HepG2 (cell line): ENCODE results near the gene FAM111B. TPM values are rescaled to one million over a fixed set of nuclear protein-coding genes. Genes with fewer than 3 reads are reported as not detected.
A peak's percentile ranks its signal among the peaks of the same experiment; 100 is the strongest.

Source experiments
- ATAC-seq: fragments of 200-7000 bp; cut with Tn5 transposase; 3 replicates; pipeline ENCODE4 v1.9.1; 2020; ENCODE audit warnings: mild to moderate bottlenecking, moderate library complexity
- BruUV-seq: library from RNA; stranded (reverse); fragments of 400-500 nt; replicated peaks from 2 replicates; lab custom pipeline; 2021; lab: Mats Ljungman, UMichigan
- CTCF ChIA-PET: fragments of 300-600 bp; formaldehyde crosslinking; extraction: SDS; loops from one replicate; lab custom pipeline; 2021; ENCODE audit warnings: low total read pairs, inconsistent platforms, low intra/inter-chr PET ratio; lab: Yijun Ruan, JAX
- POLR2A ChIA-PET: fragments of 350-600 bp; sonication (Branson Sonifier 250); formaldehyde crosslinking; loops from one replicate; lab custom pipeline; 2020; ENCODE audit warnings: antibody characterized with exemption, inconsistent platforms; lab: Yijun Ruan, JAX
- DNase-seq: peaks from one replicate; pipeline ENCODE4 v3.0.0-alpha.2; 2015; ENCODE audit warnings: low spot score
- FAIRE-seq: peaks from 3 replicates; lab custom pipeline; 2011; peaks lifted over from hg19 to GRCh38; lab: Jason Lieb, UNC
- H2AFZ ChIP-seq: one replicate; pipeline ENCODE4 v1.6.1; 2011; ENCODE audit warnings: low read length, inconsistent platforms
- H3K27ac ChIP-seq: fragments of 300-600 bp; 3 replicates; pipeline ENCODE4 v1.8.0; 2011; ENCODE audit warnings: mixed run types, mild to moderate bottlenecking, mixed read lengths, low read length, inconsistent platforms; ENCODE audit not compliant: insufficient read depth; ENCODE audit errors: extremely low read length
- H3K27me3 ChIP-seq, 2 experiments: fragments of 200-600 bp in 1 of 2; 2 replicates in 1 of 2; 3 replicates in 1 of 2; pipeline versions ENCODE4 v1.6.0 to v1.8.0; 2011; ENCODE audit warnings: low read length in 2 of 2, mild to moderate bottlenecking in 2 of 2, moderate library complexity in 2 of 2, inconsistent platforms in 1 of 2; ENCODE audit not compliant: insufficient read depth in 2 of 2, control insufficient read depth in 1 of 2
- H3K36me3 ChIP-seq, 2 experiments: fragments of 200-600 bp in 1 of 2; replicated peaks in 1 of 2; 2 replicates in 1 of 2; 3 replicates in 1 of 2; pipeline versions ENCODE4 v1.5.1 to v1.8.0; 2011; ENCODE audit warnings: low read length in 2 of 2, inconsistent platforms in 1 of 2; ENCODE audit not compliant: insufficient read depth in 2 of 2, control insufficient read depth in 1 of 2
- H3K4me1 ChIP-seq: 2 replicates; pipeline ENCODE4 v1.5.1; 2012; ENCODE audit warnings: low read length, inconsistent platforms; ENCODE audit not compliant: insufficient read depth
- H3K4me2 ChIP-seq: 2 replicates; pipeline ENCODE4 v1.6.0; 2011; ENCODE audit warnings: low read depth, low read length, inconsistent platforms
- H3K4me3 ChIP-seq, 3 experiments: fragments of 200-600 bp in 1 of 3; sonication (generic), shearing (Covaris generic) in 1 of 3; replicated peaks in 1 of 3; 2 replicates each; pipeline ENCODE4 v1.5.1; 2011 to 2016; ENCODE audit warnings: low read length in 3 of 3, inconsistent platforms in 2 of 3, low read depth in 2 of 3, mild to moderate bottlenecking in 2 of 3, control low read depth in 1 of 3, mixed read lengths in 1 of 3; ENCODE audit not compliant: insufficient read depth in 1 of 3
- H3K79me2 ChIP-seq: one replicate; pipeline ENCODE4 v1.6.1; 2011; ENCODE audit warnings: low read length, inconsistent platforms; ENCODE audit not compliant: insufficient read depth
- H3K9ac ChIP-seq: 2 replicates; pipeline ENCODE4 v1.6.0; 2011; ENCODE audit warnings: mild to moderate bottlenecking, low read depth, low read length, inconsistent platforms; ENCODE audit not compliant: insufficient read depth
- H3K9me3 ChIP-seq: 2 replicates; pipeline ENCODE4 v1.5.1; 2012; ENCODE audit warnings: mild to moderate bottlenecking, low read length
- H4K20me1 ChIP-seq: 2 replicates; pipeline ENCODE4 v1.6.0; 2011; ENCODE audit warnings: inconsistent platforms, mild to moderate bottlenecking, low read length, moderate library complexity; ENCODE audit not compliant: insufficient read depth
- AHR ChIP-seq: IDR thresholded peaks from 2 replicates; pipeline ENCODE4 v1.6.1; 2018; ENCODE audit warnings: missing genetic modification reagents, missing compliant biosample characterization
- RBM39 ChIP-seq: fragments of 200-400 bp; formaldehyde crosslinking; IDR thresholded peaks from one replicate; pipeline ENCODE4 v1.6.1; 2018; ENCODE audit warnings: antibody characterized with exemption, mild to moderate bottlenecking, low read depth, low read length; ENCODE audit not compliant: poor library complexity, severe bottlenecking
- STAG1 ChIP-seq: sonication (generic); formaldehyde crosslinking; IDR thresholded peaks from 2 replicates; pipeline ENCODE4 v1.4.0; 2020; ENCODE audit warnings: missing genetic modification reagents
- YEATS4 ChIP-seq: sonication (generic); formaldehyde crosslinking; IDR thresholded peaks from 2 replicates; pipeline ENCODE4 v1.4.0; 2020; ENCODE audit warnings: missing genetic modification reagents, borderline replicate concordance
- ZNF253 ChIP-seq: sonication (generic); formaldehyde crosslinking; IDR thresholded peaks from 2 replicates; pipeline ENCODE4 v1.8.0; 2022; ENCODE audit warnings: mild to moderate bottlenecking, missing genetic modification reagents, borderline replicate concordance
- ZNF343 ChIP-seq: sonication (generic); formaldehyde crosslinking; IDR thresholded peaks from 2 replicates; pipeline ENCODE4 v1.4.0; 2020; ENCODE audit warnings: mild to moderate bottlenecking, missing genetic modification reagents
- ZNF563 ChIP-seq: sonication (generic); formaldehyde crosslinking; IDR thresholded peaks from 2 replicates; pipeline ENCODE4 v1.8.0; 2022; ENCODE audit warnings: mild to moderate bottlenecking, moderate library complexity, missing genetic modification reagents
- ZNF577 ChIP-seq: sonication (generic); formaldehyde crosslinking; IDR thresholded peaks from 2 replicates; pipeline ENCODE4 v1.4.0; 2020; ENCODE audit warnings: mild to moderate bottlenecking, low read depth, missing genetic modification reagents, borderline replicate concordance
- ZNF746 ChIP-seq: sonication (generic); formaldehyde crosslinking; IDR thresholded peaks from 2 replicates; pipeline ENCODE4 v1.8.0; 2022; ENCODE audit warnings: mild to moderate bottlenecking, missing genetic modification reagents
- WGBS: methylation state at CpG from one replicate; pipeline ENCODE4 v1.1.6; 2017; ENCODE audit warnings: low lambda C conversion rate; 5-methylcytosine and 5-hydroxymethylcytosine counted together
- in situ Hi-C: cut with HindIII; loops from 2 replicates; pipeline ENCODE4 v1.10.0; 2017; ENCODE audit warnings: low pct_unique_long_range_greater_than_20kb; ENCODE audit not compliant: extremely low pct_ligation_motif_present
- intact Hi-C: fragments of 100-400 bp; cut with micrococcal nuclease; formaldehyde crosslinking; loops from one replicate; pipeline ENCODE4 v1.10.0; 2022; ENCODE audit not compliant: unreplicated experiment
- polyA plus RNA-seq, 8 experiments: library from polyadenylated mRNA; depleted of rRNA in 3 of 8; stranded (reverse) in 7 of 8; unstranded in 1 of 8; fragments of >200 nt; fragmentation: Illumina TruSeq in 4 of 8; extraction: Trizol in 4 of 8; gene quantifications; 2 replicates each; pipeline versions ENCODE4 v1.2.1 to v1.2.3, GENCODE V29; 2011 to 2016; ENCODE audit warnings: low read depth in 4 of 8, missing spikeins in 1 of 8, mixed read lengths in 1 of 8; ENCODE audit not compliant: insufficient read depth in 1 of 8
- total RNA-seq, 5 experiments: library from RNA; depleted of rRNA; stranded (reverse); fragments of >200 nt; fragmentation: Illumina TruSeq; extraction: Trizol; gene quantifications; 2 replicates each; pipeline ENCODE4 v1.2.3, GENCODE V29; 2016; ENCODE audit warnings: low read depth in 1 of 5
- TF ChIP-seq, protein P1 (sequence below): sonication (generic); formaldehyde crosslinking; IDR thresholded peaks from 2 replicates; pipeline ENCODE4 v1.4.0; 2020; ENCODE audit warnings: missing genetic modification reagents
- TF ChIP-seq, protein P2 (sequence below): sonication (generic); formaldehyde crosslinking; IDR thresholded peaks from 2 replicates; pipeline ENCODE4 v1.4.0; 2020; ENCODE audit warnings: missing genetic modification reagents, borderline replicate concordance

FAM111B gene
- total and polyA plus RNA-seq, 2 of the 13 experiments (the other 11 are each of a cell fraction or from before 2014, with no cell fraction given) = 1.6 to 28.2 TPM

- peak; percentile 47; the same call in 1 of the 2 replicates for TF ChIP-seq YEATS4 (CRISPR knock-in tag)
- peak; percentile 95 for TF ChIP-seq STAG1 (CRISPR knock-in tag)
- 0 out of 2 replicates have a peak, but pooled peaks have one; percentile 38 for TF ChIP-seq ZNF343
- no peak for TF ChIP-seq AHR (CRISPR knock-in tag)
- peak; percentile 59 for TF ChIP-seq RBM39
Measured at GRCh38 chr11:59171508-59172322, 64.7 kb downstream of the FAM111B start, which contains the start of gene DTX4 (continued).

DNA sequence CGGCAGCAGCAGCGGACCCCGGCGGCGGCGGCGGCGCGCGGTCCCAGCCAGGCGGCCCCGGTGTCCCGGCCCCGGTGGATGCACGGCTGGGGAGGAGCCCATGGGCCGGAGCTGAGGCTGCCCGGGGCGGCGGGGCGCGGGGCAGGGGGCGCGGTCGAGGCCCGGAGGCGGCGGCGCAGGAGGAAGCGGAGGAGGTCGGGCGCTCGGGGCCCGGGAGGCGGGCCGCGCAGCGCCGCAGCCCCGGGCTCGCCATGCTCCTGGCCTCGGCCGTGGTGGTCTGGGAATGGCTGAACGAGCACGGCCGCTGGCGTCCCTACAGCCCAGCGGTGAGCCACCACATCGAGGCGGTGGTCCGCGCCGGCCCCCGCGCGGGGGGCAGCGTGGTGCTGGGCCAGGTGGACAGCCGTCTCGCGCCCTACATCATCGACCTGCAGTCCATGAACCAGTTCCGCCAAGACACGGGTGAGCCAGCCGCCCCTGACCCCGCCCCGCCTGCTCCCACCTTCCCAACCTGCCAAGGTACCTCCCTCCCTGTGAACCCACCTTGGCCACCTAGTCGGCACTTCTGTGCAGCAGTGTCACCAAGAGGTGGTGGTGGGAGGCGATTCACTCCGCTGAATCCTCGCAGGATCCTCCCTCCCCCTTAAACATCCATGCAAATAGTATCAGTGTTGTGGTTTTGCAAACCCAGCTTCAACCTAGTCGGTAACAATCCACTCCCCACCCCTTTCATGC is 65.5 kb downstream of the FAM111B start:
- H3K27ac ChIP-seq = no peak overlapping the region
- ChIA-PET CTCF (interaction anchor here (1.6 to 3.7 kb wide), 7 partner anchors 10 to 257 kb away, joined by 3 to 77 read pairs (median 16); no protein-coding TSS in a partner anchor), POLR2A (interaction anchor here (0.8 to 4.4 kb wide), 4 partner anchors 14 to 496 kb away, joined by 3 to 46 read pairs (median 4); partner anchors contain the start of genes FAM111A and PATL1)
- H3K4me1 ChIP-seq = peaks cover 41% of the 10 kb centered on the region
- no peaks in the 10 kb centered on the region; a peak in 1 of 5 replicates for H3K27me3 ChIP-seq
- H3K9me3 ChIP-seq = no peaks in the 10 kb centered on the region
- H4K20me1 ChIP-seq = 0 out of 2 replicates have a peak, but pooled peaks cover 3% of the 10 kb centered on the region
- WGBS = 4% methylated on average over 4 of the region's 70 CpGs
- H3K4me3 ChIP-seq = peak overlapping the region; percentile 67 to 80 (median 68)
- peak overlapping the region; percentile 25; the same call in 1 of the 2 replicates for H3K9ac ChIP-seq
- in situ Hi-C loops (loop anchor here (5.0 to 10.0 kb wide), 2 partner anchors 35 to 112 kb away; no protein-coding TSS in a partner anchor), intact Hi-C loops (no loop called here)
- BruUV-seq = no TSS peak
- H3K4me2 ChIP-seq = peak overlapping the region; percentile 100
- FAIRE-seq (no peak), DNase-seq (peak; percentile 10), ATAC-seq (peak; percentile 15)
- no peaks in the 10 kb centered on the region for H3K79me2 ChIP-seq
- H3K36me3 ChIP-seq = no peaks in the 10 kb centered on the region
- H2AFZ ChIP-seq = no peak overlapping the region
- TF ChIP-seq ZNF746 (CRISPR knock-in tag) = 0 out of 2 replicates have a peak, but pooled peaks have one; percentile 2
- TF ChIP-seq ZNF563 (CRISPR knock-in tag) = 0 out of 2 replicates have a peak, but pooled peaks have one; percentile 17
- TF ChIP-seq, protein P1, sequence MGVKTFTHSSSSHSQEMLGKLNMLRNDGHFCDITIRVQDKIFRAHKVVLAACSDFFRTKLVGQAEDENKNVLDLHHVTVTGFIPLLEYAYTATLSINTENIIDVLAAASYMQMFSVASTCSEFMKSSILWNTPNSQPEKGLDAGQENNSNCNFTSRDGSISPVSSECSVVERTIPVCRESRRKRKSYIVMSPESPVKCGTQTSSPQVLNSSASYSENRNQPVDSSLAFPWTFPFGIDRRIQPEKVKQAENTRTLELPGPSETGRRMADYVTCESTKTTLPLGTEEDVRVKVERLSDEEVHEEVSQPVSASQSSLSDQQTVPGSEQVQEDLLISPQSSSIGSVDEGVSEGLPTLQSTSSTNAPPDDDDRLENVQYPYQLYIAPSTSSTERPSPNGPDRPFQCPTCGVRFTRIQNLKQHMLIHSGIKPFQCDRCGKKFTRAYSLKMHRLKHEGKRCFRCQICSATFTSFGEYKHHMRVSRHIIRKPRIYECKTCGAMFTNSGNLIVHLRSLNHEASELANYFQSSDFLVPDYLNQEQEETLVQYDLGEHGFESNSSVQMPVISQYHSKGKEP = no peak
- no peak for TF ChIP-seq ZNF253 (CRISPR knock-in tag)
- TF ChIP-seq, protein P2, sequence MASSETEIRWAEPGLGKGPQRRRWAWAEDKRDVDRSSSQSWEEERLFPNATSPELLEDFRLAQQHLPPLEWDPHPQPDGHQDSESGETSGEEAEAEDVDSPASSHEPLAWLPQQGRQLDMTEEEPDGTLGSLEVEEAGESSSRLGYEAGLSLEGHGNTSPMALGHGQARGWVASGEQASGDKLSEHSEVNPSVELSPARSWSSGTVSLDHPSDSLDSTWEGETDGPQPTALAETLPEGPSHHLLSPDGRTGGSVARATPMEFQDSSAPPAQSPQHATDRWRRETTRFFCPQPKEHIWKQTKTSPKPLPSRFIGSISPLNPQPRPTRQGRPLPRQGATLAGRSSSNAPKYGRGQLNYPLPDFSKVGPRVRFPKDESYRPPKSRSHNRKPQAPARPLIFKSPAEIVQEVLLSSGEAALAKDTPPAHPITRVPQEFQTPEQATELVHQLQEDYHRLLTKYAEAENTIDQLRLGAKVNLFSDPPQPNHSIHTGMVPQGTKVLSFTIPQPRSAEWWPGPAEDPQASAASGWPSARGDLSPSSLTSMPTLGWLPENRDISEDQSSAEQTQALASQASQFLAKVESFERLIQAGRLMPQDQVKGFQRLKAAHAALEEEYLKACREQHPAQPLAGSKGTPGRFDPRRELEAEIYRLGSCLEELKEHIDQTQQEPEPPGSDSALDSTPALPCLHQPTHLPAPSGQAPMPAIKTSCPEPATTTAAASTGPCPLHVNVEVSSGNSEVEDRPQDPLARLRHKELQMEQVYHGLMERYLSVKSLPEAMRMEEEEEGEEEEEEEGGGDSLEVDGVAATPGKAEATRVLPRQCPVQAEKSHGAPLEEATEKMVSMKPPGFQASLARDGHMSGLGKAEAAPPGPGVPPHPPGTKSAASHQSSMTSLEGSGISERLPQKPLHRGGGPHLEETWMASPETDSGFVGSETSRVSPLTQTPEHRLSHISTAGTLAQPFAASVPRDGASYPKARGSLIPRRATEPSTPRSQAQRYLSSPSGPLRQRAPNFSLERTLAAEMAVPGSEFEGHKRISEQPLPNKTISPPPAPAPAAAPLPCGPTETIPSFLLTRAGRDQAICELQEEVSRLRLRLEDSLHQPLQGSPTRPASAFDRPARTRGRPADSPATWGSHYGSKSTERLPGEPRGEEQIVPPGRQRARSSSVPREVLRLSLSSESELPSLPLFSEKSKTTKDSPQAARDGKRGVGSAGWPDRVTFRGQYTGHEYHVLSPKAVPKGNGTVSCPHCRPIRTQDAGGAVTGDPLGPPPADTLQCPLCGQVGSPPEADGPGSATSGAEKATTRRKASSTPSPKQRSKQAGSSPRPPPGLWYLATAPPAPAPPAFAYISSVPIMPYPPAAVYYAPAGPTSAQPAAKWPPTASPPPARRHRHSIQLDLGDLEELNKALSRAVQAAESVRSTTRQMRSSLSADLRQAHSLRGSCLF (CRISPR knock-in tag) = no peak
- TF ChIP-seq YEATS4 (CRISPR knock-in tag) = 0 out of 2 replicates have a peak, but pooled peaks have one; percentile 7
- TF ChIP-seq ZNF577 (CRISPR knock-in tag) = no peak
